Psoas muscle (tissue), 8 donors: Measurements from ENCODE around the gene DOCK10. TPM values are rescaled to one million over a fixed set of nuclear protein-coding genes. Genes with fewer than 3 reads are reported as not detected.

Source experiments
- ATAC-seq, 4 donors: fragments of 200-7000 bp; cut with Tn5 transposase; one replicate each; pipeline ENCODE4 v1.9.1; 2020; ENCODE audit warnings: moderate library complexity in 3 of 4, mild to moderate bottlenecking in 2 of 4
- DNase-seq, 2 donors: peaks; one replicate each; pipeline ENCODE4 v3.0.0-alpha.2; 2020
- H3K27ac ChIP-seq: fragments of 200-600 bp; one replicate; pipeline ENCODE4 v1.8.0; 2022
- H3K27me3 ChIP-seq, 3 donors: fragments of 200-600 bp in 1 of 3; one replicate each; pipeline versions ENCODE4 v1.6.1 to v1.8.0; 2013 to 2022; ENCODE audit warnings: low read length in 2 of 3, mild to moderate bottlenecking in 2 of 3, moderate library complexity in 1 of 3; ENCODE audit not compliant: insufficient read depth in 3 of 3
- H3K36me3 ChIP-seq, 2 donors: fragments of 200-600 bp in 1 of 2; one replicate each; pipeline versions ENCODE4 v1.6.1 to v1.8.0; 2013 to 2022; ENCODE audit warnings: low read depth in 1 of 2, mild to moderate bottlenecking in 1 of 2, moderate library complexity in 1 of 2; ENCODE audit not compliant: insufficient read depth in 1 of 2
- H3K4me1 ChIP-seq: fragments of 200-600 bp; one replicate; pipeline ENCODE4 v1.8.0; 2022
- H3K4me3 ChIP-seq: fragments of 200-600 bp; one replicate; pipeline ENCODE4 v1.8.0; 2022; ENCODE audit warnings: mild to moderate bottlenecking
- H3K9me3 ChIP-seq: fragments of 200-600 bp; one replicate; pipeline ENCODE4 v1.8.0; 2022
- CTCF ChIP-seq: fragments of 200-600 bp; IDR thresholded peaks from one replicate; pipeline ENCODE4 v1.8.0; 2022; ENCODE audit warnings: antibody characterized with exemption
- WGBS, 3 donors: extraction: QIAGEN DNeasy Blood & Tissue Kit; methylation state at CpG; one replicate each; pipeline versions ENCODE4 v1.1.6 to v1.1.7; 2013; 5-methylcytosine and 5-hydroxymethylcytosine counted together
- intact Hi-C, 2 donors: fragments of 100-400 bp; cut with DNase I; formaldehyde crosslinking; loops; one replicate each; pipeline versions ENCODE4 v1.11.0 to v1.14.2; 2022
- polyA plus RNA-seq, 3 donors: library from polyadenylated mRNA; stranded (reverse); fragments of 200-250 nt; gene quantifications; one replicate each; pipeline ENCODE4 v1.2.3, GENCODE V29; 2013
- total RNA-seq, 4 donors: library from RNA; stranded (reverse); fragmentation: NEBNext Ultra II Directional in 2 of 4; extraction: Animal tissue kit (Norgen Biotek cat#: 25700) in 2 of 4; gene quantifications; one replicate each; pipeline versions ENCODE4 v1.2.1 to v1.2.4, GENCODE V29; 2021 to 2023
- donor health status: healthy with polysubstance abuse.
- donor health status: DM: no; HTN: no; CAD: no; lungs with moderate emphysema.
- donor health status: Bipolar disorder and iron deficiency.
- donor health status: healthy.
- donor health status: DM: yes; HTN: yes; CAD: no.
- donor health status: DM: no; HTN: no; CAD: no.
- donor health status: DM: no; HTN: no; CAD: no.
- donor health status: DM: yes; HTN: yes; CAD: no.

The DOCK10 gene
- total and polyA plus RNA-seq, 7 donors = 0.17 to 4.4 (median 1.0) TPM

- H3K4me1 ChIP-seq = peaks cover 6% of the 10 kb centered on the region
- no peaks in the 10 kb centered on the region for H3K36me3 ChIP-seq
- no peak for TF ChIP-seq CTCF
- no peaks in the 10 kb centered on the region for H3K27me3 ChIP-seq
- H3K9me3 ChIP-seq = no peaks in the 10 kb centered on the region
- 44 to 71% (median 48%) methylated on average over 5 of the region's 5 CpGs for WGBS, 3 donors
- DNase-seq (no peak), ATAC-seq (no peak)
- no peak overlapping the region for H3K27ac ChIP-seq
- H3K4me3 ChIP-seq = no peak overlapping the region
- intact Hi-C loops = no loop called here
These were observed 72.0 kb downstream of the DOCK10 start for GRCh38 chr2:224970311-224970710.

- Histone ChIP-seq H3K4me3 (no peak overlapping the region), H3K27me3 (no peaks in the 10 kb centered on the region), H3K9me3 (no peaks in the 10 kb centered on the region), H3K4me1 (peaks cover 6% of the 10 kb centered on the region), H3K36me3 (no peaks in the 10 kb centered on the region), H3K27ac (no peak overlapping the region)
- TF ChIP-seq CTCF = no peak
- intact Hi-C loops = no loop called here
- ATAC-seq = no peak
- WGBS, 3 donors = 73 to 78% (median 76%) methylated on average over 4 of the region's 4 CpGs
- DNase-seq = no peak
These were observed 72.5 kb downstream of the DOCK10 start for GRCh38 chr2:224969633-224970260.

- no peak overlapping the region for H3K27ac ChIP-seq
- no peak overlapping the region for H3K4me3 ChIP-seq
- no peaks in the 10 kb centered on the region for H3K9me3 ChIP-seq
- peaks cover 6% of the 10 kb centered on the region for H3K4me1 ChIP-seq
- no peaks in the 10 kb centered on the region for H3K36me3 ChIP-seq
- DNase-seq (no peak), ATAC-seq (no peak)
- no peaks in the 10 kb centered on the region for H3K27me3 ChIP-seq
- WGBS, 3 donors = 73 to 78% (median 76%) methylated on average over 5 of the region's 5 CpGs
- intact Hi-C loops = no loop called here
- no peak for TF ChIP-seq CTCF
These were observed 73.2 kb downstream of the DOCK10 start for GRCh38 chr2:224969095-224969494.

- intact Hi-C loops = no loop called here
- H3K4me1 ChIP-seq = no peaks in the 10 kb centered on the region
- ATAC-seq (no peak), DNase-seq (no peak)
- no peak overlapping the region for H3K4me3 ChIP-seq
- H3K9me3 ChIP-seq = no peaks in the 10 kb centered on the region
- no peaks in the 10 kb centered on the region for H3K27me3 ChIP-seq
- H3K27ac ChIP-seq = no peak overlapping the region
- no peaks in the 10 kb centered on the region for H3K36me3 ChIP-seq
- no peak for TF ChIP-seq CTCF
- WGBS, 3 donors = 22 to 43% (median 35%) methylated on average over 4 of the region's 4 CpGs
These were observed 74.2 kb downstream of the DOCK10 start for GRCh38 chr2:224968051-224968450.

GRCh38 chr2:224966613-224967012 is 75.7 kb downstream of the DOCK10 start:
- WGBS, 3 donors = 91 to 94% (median 94%) methylated on average over 2 of the region's 2 CpGs
- ATAC-seq (no peak), DNase-seq (no peak)
- H3K36me3 ChIP-seq = no peaks in the 10 kb centered on the region
- intact Hi-C loops = no loop called here
- H3K4me3 ChIP-seq = no peak overlapping the region
- no peaks in the 10 kb centered on the region for H3K9me3 ChIP-seq
- H3K4me1 ChIP-seq = no peaks in the 10 kb centered on the region
- H3K27me3 ChIP-seq = no peaks in the 10 kb centered on the region
- TF ChIP-seq CTCF = no peak
- H3K27ac ChIP-seq = no peak overlapping the region
